ENCODE results near the gene AGO4.

DNA sequence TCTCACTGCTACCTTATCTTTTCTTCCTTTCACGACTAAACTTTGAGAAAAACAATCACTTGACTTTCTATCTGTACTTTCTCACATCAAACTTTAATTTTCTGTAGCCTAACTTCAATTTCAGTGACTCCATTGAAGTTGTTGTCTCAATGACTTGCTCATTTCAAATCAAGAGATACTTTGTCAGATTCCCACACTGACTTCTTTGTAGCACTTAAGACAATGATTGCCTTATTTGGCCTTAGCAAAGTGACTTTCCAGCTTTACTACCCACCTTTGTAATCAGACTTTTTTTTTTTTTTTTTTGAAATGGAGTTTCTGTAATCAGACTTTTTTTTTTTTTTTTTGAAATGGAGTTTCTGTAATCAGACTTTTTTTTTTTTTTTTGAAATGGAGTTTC, 37.0 kb downstream of the AGO4 start:
- TF ChIP-seq, protein P1, sequence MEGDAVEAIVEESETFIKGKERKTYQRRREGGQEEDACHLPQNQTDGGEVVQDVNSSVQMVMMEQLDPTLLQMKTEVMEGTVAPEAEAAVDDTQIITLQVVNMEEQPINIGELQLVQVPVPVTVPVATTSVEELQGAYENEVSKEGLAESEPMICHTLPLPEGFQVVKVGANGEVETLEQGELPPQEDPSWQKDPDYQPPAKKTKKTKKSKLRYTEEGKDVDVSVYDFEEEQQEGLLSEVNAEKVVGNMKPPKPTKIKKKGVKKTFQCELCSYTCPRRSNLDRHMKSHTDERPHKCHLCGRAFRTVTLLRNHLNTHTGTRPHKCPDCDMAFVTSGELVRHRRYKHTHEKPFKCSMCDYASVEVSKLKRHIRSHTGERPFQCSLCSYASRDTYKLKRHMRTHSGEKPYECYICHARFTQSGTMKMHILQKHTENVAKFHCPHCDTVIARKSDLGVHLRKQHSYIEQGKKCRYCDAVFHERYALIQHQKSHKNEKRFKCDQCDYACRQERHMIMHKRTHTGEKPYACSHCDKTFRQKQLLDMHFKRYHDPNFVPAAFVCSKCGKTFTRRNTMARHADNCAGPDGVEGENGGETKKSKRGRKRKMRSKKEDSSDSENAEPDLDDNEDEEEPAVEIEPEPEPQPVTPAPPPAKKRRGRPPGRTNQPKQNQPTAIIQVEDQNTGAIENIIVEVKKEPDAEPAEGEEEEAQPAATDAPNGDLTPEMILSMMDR (IDR thresholded peaks at IDR 0.05; ENCODE audit: low read length): no peak
- TF ChIP-seq EZH2 (optimal IDR thresholded peaks at IDR 0.05; ENCODE audit: low read depth, low read length): no peak
